Adipocyte (in vitro differentiated cells): Measurements from ENCODE around the gene OBSL1.

Experiments
- DNase-seq: peaks from one replicate; pipeline ENCODE4 v3.0.0-alpha.2; 2015; ENCODE audit warnings: low read depth
- H3K27me3 ChIP-seq: replicated peaks from 2 replicates; pipeline ENCODE4 v1.7.0; 2013; ENCODE audit warnings: mild to moderate bottlenecking, low read length, moderate library complexity; ENCODE audit not compliant: control insufficient read depth, insufficient read depth
- H3K36me3 ChIP-seq: 2 replicates; pipeline ENCODE4 v1.7.0; 2013; ENCODE audit warnings: low read length, mild to moderate bottlenecking, moderate library complexity; ENCODE audit not compliant: control insufficient read depth, insufficient read depth, severe bottlenecking
- H3K4me1 ChIP-seq: 2 replicates; pipeline ENCODE4 v1.7.0; 2013; ENCODE audit warnings: mild to moderate bottlenecking, low read length, moderate library complexity; ENCODE audit not compliant: control insufficient read depth, insufficient read depth
- H3K4me3 ChIP-seq: 2 replicates; pipeline ENCODE4 v1.7.0; 2013; ENCODE audit warnings: mild to moderate bottlenecking, low read length, moderate library complexity
- H3K9ac ChIP-seq: 2 replicates; pipeline ENCODE4 v1.7.0; 2013; ENCODE audit warnings: mild to moderate bottlenecking, low read length, moderate library complexity
- H3K9me3 ChIP-seq: 2 replicates; pipeline ENCODE4 v1.7.0; 2013; ENCODE audit warnings: mild to moderate bottlenecking, low read length, moderate library complexity; ENCODE audit not compliant: control insufficient read depth

OBSL1 gene

GRCh38 chr2:219562049-219563020 is 9.0 kb downstream of the OBSL1 start:
- no peak overlapping the region for H3K9ac ChIP-seq
- DNase-seq = no peak
- peaks cover 22% of the 10 kb centered on the region for H3K4me1 ChIP-seq
- no peaks in the 10 kb centered on the region for H3K27me3 ChIP-seq
- peaks cover 31% of the 10 kb centered on the region for H3K36me3 ChIP-seq
- no peaks in the 10 kb centered on the region for H3K9me3 ChIP-seq
- no peak overlapping the region for H3K4me3 ChIP-seq

GRCh38 chr2:219561179-219562048 is 9.9 kb downstream of the OBSL1 start:
- Histone ChIP-seq H3K4me1 (peaks cover 22% of the 10 kb centered on the region), H3K36me3 (peaks cover 21% of the 10 kb centered on the region), H3K4me3 (no peak overlapping the region), H3K27me3 (no peaks in the 10 kb centered on the region), H3K9me3 (no peaks in the 10 kb centered on the region), H3K9ac (peak overlapping the region; percentile 25)
- no peak for DNase-seq

DNA sequence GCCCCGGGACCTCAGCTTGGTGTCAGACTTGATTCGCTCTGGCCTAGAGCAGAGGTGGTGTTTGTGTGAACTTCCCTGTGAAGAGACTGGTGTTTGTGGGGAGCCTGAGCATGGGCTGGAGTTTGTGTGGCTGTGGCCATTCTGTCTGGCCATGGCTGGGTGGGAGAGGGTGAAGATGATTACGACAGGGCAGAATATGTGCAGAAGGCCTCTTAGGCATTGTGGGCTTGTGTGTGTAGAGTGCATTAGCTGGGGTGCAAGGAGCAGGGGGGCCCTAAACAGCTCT is 10.5 kb downstream of the OBSL1 start:
- Histone ChIP-seq H3K27me3 (no peaks in the 10 kb centered on the region), H3K36me3 (peaks cover 18% of the 10 kb centered on the region)

GRCh38 chr2:219560037-219560892 is 11.1 kb downstream of the OBSL1 start:
- peak overlapping the region; percentile 25 for H3K9ac ChIP-seq
- H3K4me1 ChIP-seq = peaks cover 22% of the 10 kb centered on the region
- peaks cover 18% of the 10 kb centered on the region for H3K36me3 ChIP-seq
- no peaks in the 10 kb centered on the region for H3K27me3 ChIP-seq
- peak; percentile 52 for DNase-seq
- no peak overlapping the region for H3K4me3 ChIP-seq
- H3K9me3 ChIP-seq = no peaks in the 10 kb centered on the region

More for the DNA sequence above, 10.5 kb downstream of the OBSL1 start:
- no peak for DNase-seq
- Histone ChIP-seq H3K4me1 (peaks cover 22% of the 10 kb centered on the region), H3K9ac (peak overlapping the region; percentile 25), H3K4me3 (no peak overlapping the region), H3K9me3 (no peaks in the 10 kb centered on the region)

- H3K27me3 ChIP-seq = no peaks in the 10 kb centered on the region
Measured at GRCh38 chr2:219559156-219559915, 12.0 kb downstream of the OBSL1 start.

DNA sequence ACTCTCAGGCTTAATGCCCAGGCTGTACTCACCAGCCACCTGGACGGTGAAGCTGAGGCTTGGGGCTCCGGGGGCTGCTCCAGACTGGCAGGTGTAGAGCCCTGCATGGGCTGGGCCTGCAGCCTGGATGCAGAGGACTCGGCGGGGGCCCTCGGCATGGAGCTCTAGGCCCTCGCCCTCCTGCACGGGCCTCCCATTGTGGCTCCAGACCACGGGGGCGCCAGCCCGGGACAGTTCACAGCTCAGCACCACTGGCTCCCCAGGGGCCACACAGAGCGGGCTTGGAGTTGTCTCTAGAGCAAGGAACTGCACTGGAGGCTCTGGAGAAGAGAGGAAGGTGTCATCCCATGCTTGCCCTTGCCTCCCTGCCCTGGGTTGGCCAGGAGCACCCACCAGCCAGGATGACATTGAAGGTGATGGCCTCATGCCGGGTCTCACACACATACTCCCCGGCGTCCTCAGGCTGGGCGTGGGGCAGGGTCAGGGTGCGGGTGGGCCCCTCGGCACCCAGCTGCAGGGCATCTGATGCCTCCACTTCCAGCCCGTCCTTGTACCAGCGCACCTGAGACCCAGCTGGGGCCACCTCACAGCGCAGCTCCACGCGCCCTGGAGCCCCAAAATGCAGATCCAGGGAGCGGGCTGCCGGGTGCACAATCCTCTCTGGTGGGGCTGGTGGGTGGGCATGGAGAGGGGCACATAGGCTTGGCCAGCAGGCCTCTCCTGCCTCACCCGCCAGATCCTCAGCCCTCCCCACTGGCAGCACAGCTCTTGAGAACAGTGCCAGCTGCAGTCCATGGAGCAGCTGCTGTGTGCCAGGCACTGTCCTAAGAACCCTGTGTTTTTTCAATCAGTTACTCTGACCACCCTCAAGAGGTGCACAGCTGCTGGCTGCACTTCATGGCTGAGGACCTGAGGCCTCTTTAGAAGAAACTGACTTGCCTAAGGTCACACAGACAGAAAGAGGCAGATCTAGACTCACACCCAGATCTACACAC is 13.3 kb downstream of the OBSL1 start:
- Histone ChIP-seq H3K9ac (no peak overlapping the region), H3K4me1 (peaks cover 27% of the 10 kb centered on the region), H3K4me3 (no peak overlapping the region), H3K27me3 (no peaks in the 10 kb centered on the region), H3K9me3 (no peaks in the 10 kb centered on the region), H3K36me3 (no peaks in the 10 kb centered on the region)
- DNase-seq = no peak

More at GRCh38 chr2:219559156-219559915, 12.0 kb downstream of the OBSL1 start:
- Histone ChIP-seq H3K4me1 (peaks cover 22% of the 10 kb centered on the region), H3K4me3 (no peak overlapping the region), H3K9me3 (no peaks in the 10 kb centered on the region), H3K36me3 (peaks cover 11% of the 10 kb centered on the region), H3K9ac (peak overlapping the region; percentile 2)
- DNase-seq = no peak

DNA sequence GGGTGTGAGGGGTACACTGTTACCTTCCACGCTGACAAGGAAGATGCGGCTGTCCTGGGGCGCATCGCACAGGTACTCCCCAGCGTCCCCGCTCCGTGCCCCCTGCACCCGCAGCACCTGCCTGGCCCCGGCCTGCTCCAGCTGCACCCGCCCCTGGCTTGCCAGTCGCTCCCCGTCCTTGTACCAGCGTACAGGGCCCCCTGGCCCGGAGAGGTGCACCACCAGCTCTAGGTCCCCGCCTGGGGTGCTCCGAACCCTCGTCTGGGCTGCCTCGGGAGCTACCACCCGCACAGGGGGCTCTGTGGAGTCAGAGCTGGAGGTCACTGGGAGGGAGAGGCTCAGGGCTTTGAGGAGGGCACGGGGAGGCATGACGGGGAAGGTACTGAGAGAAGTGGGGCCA is 14.0 kb downstream of the OBSL1 start:
- no peak for DNase-seq
- Histone ChIP-seq H3K9ac (no peak overlapping the region), H3K4me3 (no peak overlapping the region), H3K27me3 (no peaks in the 10 kb centered on the region), H3K4me1 (peaks cover 31% of the 10 kb centered on the region), H3K9me3 (no peaks in the 10 kb centered on the region), H3K36me3 (no peaks in the 10 kb centered on the region)

DNA sequence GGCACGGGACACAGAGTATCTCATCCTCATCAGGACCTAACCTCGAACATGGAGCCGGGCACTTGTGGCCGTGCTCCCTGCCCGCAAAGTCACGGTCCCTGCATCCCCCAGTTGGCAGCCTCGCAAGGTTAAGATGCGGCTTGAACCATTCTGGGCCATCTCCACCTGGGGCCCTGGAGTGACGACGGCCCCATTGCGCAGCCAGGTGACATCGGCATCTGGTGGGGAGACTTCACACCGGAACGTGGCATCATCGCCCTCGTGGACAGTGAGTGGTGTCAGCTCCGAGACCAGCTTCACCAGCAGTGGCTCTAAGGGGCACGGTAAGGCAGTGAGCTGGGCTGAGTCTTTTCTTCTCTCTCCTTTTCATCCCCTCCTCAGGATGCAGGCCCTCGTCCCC is 14.9 kb downstream of the OBSL1 start:
- Histone ChIP-seq H3K4me3 (no peak overlapping the region), H3K36me3 (no peaks in the 10 kb centered on the region), H3K9me3 (no peaks in the 10 kb centered on the region), H3K27me3 (no peaks in the 10 kb centered on the region), H3K4me1 (peaks cover 34% of the 10 kb centered on the region), H3K9ac (no peak overlapping the region)
- no peak for DNase-seq

- H3K4me1 ChIP-seq = peaks cover 30% of the 10 kb centered on the region
- no peak overlapping the region for H3K4me3 ChIP-seq
- H3K36me3 ChIP-seq = no peaks in the 10 kb centered on the region
- DNase-seq = no peak
- H3K9ac ChIP-seq = no peak overlapping the region
- H3K9me3 ChIP-seq = no peaks in the 10 kb centered on the region
- no peaks in the 10 kb centered on the region for H3K27me3 ChIP-seq
Measured at GRCh38 chr2:219555956-219556355, 15.4 kb downstream of the OBSL1 start.
